ENCODE data around the gene PRKAR1B.

DNA sequence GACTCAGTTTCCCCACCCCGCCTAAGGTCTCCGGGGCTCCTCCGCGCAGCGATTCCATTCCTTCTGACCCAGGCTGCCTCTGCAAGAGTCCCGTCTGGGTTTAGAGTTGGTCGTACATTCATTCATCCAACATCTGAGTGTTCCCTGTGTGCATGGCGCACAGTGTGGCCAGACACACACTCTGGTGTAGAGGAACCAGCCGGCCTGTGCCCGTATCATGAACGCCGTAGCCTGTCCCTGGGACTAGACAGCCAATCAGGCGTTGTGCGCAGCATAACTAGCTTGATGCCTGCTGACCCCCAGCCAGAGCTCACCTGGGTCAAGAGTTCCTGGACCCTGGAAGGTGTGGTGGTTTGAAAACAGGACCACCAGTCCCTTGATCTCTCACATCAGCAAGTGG is 186.5 kb downstream of the PRKAR1B start:
- TF ChIP-seq CTCF (IDR thresholded peaks at IDR 0.05): no peak
- TF ChIP-seq POLR2A (IDR thresholded peaks at IDR 0.05): no peak

All from sigmoid colon (tissue), 3 donors.